Right forelimb (tissue), 1 donor: ENCODE measurements around the gene ABCB8.
"Not testable (repeated sequence)": the region's sequence is repeated elsewhere in the genome, so short reads cannot be mapped to it uniquely, and the experiment has no call there.

Experiments
- DNase-seq: peaks from one replicate; pipeline ENCODE4 v3.0.0-alpha.2; 2018

ABCB8 gene

DNA sequence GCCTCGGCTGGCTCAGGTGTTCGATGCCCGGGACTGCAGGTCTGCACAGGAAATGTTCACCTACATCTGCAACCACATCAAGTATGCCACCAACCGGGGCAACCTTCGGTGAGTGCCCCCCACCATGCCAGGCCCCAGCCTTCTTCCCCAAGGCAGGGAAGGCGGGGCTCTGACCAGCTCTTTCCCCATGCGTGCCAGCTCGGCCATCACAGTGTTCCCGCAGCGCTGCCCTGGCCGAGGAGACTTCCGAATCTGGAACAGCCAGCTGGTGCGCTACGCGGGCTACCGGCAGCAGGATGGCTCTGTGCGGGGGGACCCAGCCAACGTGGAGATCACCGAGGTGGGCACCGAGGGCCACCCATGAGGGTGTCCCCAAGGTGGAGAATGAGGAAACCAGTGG, 29.9 kb upstream of the ABCB8 start:
- no peak for DNase-seq

DNA sequence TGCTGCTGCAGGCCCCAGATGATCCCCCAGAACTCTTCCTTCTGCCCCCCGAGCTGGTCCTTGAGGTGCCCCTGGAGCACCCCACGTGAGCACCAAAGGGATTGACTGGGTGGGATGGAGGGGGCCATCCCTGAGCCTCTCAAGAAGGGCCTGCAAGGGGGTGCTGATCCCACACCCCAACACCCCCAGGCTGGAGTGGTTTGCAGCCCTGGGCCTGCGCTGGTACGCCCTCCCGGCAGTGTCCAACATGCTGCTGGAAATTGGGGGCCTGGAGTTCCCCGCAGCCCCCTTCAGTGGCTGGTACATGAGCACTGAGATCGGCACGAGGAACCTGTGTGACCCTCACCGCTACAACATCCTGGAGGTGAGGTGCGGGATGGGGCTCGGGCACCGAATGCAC, 29.2 kb upstream of the ABCB8 start:
- DNase-seq = no peak

DNA sequence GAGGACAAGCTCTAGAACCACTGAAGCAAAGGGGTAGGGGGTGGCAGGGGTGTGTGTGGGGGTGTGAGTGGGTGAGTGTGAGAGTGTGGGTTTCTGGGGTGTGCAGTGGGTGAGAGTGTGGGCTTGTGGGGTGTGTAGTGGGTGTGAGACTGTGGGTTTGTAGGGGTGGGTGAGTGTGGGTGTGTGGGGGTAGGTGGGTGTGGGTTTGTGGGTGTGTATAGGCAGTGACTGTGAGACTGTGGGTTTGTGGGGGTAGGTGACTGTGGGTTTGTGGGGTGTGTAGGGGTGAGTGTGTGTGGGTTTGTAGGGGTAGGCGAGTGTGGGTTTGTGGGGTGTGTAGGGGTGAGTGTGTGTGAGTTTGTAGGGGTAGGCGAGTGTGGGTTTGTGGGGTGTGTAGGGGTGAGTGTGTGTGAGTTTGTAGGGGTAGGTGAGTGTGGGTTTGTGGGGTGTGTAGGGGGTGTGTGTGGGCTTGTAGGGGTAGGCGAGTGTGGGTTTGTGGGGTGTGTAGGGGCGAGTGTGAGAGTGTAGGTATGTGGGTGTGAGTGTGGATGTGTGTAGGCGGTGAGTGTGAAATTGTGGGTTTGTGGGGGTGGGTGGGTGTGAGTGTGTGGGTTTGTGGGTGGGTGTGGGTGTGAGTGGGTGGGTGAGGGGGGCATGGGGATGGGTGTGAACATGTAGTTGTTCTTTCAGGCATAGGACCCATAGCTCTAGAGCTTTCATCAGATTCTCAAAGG, 28.6 kb upstream of the ABCB8 start:
- no peak for DNase-seq

DNA sequence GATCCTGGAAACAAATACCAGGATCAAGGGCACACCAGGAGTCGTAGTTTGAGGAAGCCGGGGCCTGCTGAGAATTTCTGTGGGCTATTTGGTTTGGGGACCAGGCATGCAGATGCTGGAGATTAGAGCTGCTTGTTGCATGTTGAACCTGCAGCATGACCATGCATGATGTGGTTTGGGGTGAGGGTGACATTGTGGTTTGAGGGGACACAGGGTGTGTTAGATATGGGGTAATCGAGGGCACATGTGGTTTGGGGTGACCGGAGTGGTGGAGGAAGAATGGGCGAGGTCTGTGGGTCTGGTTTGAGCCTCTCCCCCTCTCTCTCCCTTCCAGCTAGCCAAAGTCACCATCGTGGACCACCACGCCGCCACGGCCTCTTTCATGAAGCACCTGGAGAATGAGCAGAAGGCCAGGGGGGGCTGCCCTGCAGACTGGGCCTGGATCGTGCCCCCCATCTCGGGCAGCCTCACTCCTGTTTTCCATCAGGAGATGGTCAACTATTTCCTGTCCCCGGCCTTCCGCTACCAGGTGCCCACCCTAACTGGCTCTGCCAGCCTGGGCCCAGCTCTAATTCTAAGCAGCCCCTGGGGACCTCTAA, 27.3 kb upstream of the ABCB8 start:
- DNase-seq = no peak

DNA sequence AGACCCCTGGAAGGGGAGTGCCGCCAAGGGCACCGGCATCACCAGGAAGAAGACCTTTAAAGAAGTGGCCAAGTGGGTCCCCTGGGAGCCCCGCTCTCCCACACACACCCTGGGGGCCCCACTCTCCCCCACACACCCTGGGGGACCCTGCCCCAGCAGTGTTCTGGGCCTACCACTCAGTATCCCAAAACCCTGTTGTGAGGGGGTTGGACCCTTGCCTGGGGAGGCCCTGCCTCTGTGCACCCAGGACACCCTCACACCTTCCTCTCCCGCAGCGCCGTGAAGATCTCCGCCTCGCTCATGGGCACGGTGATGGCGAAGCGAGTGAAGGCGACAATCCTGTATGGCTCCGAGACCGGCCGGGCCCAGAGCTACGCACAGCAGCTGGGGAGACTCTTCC, 26.7 kb upstream of the ABCB8 start:
- DNase-seq = no peak

DNA sequence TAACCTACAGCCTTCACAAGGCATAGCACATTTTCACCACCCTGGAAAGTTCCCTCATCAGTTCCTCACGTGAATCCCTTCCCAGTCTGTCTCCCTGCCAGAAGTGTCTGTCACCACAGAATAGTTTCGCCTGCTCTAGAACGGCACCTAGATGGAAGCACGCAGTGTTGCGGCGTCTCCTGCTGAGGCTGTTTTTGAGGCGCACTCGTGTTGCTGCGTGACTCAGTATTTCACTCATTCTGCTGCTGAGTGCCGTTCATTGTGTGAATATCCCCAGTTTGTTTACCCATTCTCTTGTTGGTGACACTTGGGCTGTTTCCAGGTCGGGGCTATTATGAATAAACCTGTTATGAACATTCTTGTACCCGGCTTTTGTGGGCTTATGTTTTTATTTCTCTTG, 24.7 kb upstream of the ABCB8 start:
- DNase-seq = no peak

DNA sequence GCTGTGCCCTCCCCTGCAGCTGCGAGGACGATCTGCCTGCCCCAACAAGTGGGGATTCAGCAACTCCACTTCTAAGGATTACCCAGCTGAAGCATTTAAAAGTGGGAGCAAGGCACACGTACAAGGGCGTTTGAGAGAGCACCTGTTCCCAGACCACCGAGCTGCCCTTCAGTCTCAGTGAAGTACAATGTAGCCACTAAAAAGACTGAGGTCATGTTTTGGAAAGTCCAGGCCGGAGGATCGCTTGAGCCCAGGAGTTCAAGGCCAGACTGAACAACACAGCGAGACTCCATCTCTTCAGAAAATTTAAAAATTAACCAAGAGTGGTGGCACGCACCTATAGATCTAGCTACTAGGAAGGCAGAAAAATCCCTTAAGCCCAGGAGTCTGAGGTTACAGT, 22.7 kb upstream of the ABCB8 start:
- DNase-seq = no peak

DNA sequence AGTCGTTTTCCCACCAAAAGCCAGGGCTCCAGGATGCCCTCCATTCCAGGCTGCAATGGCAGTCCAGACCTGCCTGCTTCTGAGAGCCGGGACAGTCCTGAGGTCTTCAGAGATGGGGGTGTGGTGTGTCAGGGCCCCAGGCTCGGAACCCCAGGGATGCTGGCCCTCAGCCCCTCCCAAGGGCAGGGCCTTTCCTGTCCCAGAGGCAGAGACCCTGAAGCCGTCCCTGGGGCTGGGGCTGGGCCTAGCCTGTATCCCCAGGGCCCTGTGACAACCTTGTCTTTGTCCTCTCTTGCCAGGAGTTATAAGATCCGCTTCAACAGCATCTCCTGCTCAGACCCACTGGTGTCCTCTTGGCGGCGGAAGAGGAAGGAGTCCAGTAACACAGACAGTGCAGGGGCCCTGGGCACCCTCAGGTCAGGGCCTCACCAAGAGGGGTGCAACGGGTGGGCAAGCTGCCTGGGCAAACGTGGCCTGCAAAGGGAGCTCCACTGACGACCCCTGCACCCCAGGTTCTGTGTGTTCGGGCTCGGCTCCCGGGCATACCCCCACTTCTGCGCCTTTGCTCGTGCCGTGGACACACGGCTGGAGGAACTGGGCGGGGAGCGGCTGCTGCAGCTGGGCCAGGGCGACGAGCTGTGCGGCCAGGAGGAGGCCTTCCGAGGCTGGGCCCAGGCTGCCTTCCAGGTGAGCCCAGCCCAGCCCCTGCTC, 21.5 kb upstream of the ABCB8 start:
- no peak for DNase-seq

DNA sequence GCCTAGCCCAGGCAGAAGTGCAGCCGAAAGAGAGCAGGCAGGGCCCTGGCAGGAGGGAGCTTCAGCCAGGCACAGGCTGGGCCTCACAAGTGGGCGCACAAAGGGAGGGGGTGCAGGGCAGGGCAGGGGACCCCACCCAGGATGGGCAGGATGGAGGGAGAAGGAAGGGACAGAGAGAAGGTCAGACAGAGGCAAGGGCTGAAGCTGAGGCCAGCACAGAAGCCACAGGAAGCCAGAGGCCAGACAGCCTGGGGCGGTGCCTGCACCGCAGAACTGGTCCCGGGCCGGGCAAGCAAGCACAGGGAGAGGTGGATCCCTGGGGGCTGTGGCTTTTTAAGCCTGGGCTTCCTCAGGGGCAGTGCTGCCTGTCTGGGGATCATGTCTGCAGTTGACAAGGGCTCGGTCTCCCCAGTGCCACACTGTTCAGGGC, 20.8 kb upstream of the ABCB8 start:
- DNase-seq = no peak

DNA sequence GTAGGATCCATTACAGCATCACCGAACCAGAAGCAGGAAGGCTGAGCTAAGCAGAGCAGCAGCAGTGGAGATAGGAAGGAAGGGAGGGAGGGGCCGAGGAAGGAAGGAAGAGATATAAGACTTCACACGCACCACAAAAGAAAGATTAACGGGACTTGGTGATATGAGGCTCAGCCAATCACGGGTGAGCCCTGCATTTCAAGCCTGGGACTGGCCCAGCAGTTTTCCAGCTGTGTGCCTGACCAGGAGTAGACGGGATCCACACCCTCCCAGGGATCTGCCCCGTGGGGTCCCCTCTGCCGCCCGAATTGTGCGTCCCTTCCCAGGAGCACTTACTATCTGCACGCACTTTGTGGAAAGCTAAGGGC, 20.1 kb upstream of the ABCB8 start:
- DNase-seq = no peak

DNA sequence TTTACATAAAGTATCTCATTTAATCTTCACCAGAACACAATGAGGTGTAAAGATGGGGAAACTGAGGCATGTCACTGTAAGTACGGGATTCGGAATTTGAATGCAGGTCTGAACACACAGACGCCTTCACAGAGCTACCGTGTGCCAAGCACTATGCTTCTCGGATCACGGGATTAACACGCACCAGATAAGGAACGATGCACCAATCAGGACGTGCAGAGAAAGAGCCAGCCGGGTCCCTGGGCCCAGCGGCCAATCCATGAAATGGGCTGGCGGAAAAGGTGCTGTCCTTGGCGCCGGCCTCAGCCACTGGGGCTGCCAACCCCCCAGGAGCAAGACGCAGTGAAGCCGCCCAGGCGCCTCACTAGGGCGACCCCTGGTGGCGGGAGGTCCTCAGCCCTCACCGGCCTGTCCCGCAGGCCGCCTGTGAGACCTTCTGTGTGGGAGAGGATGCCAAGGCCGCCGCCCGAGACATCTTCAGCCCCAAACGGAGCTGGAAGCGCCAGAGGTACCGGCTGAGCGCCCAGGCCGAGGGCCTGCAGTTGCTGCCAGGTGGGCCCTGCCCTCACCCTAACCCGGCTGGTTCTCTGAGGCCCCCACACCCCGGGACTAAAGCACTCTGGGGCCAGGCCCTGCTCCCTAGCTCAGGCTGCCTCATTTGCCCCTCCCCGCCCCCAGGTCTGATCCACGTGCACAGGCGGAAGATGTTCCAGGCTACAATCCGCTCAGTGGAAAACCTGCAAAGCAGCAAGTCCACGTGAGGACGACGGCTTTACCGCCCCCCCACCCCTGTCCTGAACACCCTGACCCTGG, 19.5 kb upstream of the ABCB8 start:
- peak; percentile 74 for DNase-seq

DNA sequence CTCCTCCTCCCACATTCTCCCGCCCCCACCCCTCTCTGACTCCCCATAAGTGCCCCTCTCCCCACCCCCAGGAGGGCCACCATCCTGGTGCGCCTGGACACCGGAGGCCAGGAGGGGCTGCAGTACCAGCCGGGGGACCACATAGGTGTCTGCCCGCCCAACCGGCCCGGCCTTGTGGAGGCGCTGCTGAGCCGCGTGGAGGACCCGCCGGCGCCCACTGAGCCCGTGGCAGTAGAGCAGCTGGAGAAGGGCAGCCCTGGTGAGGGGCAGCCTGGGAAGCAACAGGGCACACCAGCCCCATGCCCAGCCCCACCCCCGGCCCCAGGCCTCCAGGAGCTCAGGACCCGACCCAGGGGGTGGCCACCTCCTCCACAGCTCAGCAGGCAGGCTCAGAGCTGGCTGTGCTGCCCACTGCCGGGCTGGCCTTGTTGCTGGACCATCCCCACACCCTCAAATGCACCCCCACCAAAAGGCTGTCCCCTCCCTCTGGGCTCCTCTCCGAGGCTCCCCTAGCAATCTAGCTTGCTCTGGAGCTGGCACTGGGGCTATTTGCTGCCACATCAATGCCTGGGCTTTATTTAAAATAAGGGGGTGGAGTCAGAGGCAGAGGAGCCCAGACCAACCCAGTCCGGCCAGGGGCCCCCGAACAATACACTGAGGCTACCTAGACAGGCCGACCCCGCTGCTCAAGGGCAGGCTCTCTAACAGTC, 18.8 kb upstream of the ABCB8 start:
- no peak for DNase-seq

DNA sequence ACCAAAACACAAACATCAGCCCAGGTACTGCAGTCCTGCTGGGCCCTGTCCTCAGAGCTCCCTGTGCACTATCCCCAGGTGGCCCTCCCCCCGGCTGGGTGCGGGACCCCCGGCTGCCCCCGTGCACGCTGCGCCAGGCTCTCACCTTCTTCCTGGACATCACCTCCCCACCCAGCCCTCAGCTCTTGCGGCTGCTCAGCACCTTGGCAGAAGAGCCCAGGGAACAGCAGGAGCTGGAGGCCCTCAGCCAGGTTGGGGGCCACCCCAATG, 18.3 kb upstream of the ABCB8 start:
- DNase-seq = no peak

DNA sequence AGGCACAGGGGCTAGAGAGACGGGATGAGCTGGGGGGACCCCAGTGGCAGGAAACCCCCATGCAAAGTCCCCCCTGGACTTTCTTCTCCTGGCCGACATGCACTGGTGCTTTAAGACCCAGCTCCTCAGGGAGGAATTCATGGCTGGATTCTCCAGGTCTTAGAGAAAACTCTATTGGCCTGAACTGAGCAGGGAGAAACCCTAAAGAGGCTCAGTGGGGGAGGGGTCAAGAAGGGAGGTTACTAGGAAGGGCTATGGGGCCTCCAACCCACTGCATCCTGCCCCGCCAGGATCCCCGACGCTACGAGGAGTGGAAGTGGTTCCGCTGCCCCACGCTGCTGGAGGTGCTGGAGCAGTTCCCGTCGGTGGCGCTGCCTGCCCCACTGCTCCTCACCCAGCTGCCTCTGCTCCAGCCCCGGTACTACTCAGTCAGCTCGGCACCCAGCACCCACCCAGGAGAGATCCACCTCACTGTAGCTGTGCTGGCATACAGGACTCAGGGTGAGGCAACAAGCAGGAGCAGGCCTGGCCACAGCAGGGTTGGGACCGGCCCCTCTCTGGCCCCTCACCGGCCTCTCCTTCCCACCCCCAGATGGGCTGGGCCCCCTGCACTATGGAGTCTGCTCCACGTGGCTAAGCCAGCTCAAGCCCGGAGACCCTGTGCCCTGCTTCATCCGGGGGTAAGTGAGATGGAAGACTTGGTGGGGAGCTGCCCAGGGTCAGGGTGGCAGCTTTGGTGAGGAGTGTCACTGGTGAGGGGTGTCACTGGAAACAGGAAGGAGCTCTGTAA, 17.7 kb upstream of the ABCB8 start:
- no peak for DNase-seq

DNA sequence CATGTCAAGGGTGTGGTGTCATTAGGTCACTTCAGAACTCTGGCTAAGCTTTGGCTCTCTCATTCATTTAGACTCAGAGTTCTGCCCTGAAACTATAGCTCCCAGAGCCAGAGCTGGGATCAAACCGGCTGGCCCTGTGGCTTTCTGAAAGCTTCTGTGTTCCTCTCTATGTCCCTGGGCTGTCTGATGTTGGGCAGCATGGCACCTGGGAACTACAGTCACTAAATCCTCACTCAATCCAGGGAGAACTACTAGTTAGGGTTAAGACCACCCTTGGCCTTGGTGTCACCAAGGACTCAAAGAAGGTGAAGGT, 17.2 kb upstream of the ABCB8 start:
- DNase-seq = no peak

DNA sequence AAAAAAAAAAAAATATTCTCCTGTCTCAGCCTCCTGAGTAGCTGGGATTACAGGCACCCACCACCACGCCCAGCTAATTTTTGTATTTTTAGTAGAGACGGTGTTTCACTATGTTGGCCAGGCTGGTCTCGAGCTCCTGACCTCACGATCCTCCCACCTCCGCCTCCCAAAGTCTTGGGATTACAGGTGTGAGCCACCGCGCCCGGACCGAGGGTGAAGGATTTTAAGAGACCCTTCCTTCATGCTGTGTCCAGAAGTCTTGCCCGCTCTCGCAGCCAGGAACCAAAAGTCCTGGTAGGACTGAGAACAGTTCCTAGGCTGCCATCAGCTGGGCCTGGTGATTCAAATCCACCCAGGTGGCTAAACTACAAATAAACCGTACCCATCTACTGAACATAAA, 16.6 kb upstream of the ABCB8 start:
- not testable (repeated sequence) for DNase-seq

DNA sequence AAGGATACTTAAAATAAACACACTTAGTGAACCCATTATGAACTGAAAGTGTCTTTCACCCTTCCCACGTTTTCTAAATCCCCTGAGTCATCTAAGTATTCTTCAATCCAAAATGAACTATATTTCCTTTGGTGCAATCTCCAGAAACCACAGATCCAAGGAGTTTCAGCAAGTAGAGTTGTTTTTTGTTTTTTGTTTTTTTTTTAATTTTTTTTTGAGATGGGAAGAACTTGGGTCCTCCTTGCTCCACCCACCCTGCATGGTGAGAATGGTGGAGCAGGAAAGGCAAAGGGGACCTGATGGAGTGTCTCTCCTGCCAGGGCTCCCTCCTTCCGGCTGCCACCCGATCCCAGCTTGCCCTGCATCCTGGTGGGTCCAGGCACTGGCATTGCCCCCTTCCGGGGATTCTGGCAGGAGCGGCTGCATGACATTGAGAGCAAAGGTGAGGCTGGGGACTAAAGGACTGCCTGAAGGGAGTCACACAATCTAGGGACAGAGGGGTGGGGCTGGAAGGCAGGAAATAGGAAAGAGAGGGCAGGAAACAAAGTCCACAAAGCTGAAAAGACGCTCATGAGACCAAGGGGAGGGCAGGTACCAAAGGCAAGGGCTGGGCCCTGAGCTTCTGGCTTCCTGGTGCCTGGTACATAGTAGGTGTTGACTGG, 16.1 kb upstream of the ABCB8 start:
- DNase-seq = no peak

DNA sequence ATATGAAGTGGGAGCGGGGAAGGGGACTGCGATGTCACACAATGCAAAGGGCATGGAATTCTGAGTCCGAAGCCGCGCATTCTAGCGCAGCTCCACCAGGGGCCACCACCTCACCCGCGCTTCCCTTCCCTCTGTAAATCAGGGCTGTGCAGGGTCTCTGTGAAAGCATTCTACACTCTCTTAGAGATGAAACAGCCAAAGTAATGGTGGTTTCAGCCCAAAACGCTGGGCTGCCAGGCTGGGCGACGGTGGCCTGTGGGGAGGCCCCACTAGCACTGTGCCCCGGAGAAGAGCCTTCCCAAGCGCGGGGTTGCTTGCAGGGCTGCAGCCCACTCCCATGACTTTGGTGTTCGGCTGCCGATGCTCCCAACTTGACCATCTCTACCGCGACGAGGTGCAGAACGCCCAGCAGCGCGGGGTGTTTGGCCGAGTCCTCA, 15.3 kb upstream of the ABCB8 start:
- no peak for DNase-seq

DNA sequence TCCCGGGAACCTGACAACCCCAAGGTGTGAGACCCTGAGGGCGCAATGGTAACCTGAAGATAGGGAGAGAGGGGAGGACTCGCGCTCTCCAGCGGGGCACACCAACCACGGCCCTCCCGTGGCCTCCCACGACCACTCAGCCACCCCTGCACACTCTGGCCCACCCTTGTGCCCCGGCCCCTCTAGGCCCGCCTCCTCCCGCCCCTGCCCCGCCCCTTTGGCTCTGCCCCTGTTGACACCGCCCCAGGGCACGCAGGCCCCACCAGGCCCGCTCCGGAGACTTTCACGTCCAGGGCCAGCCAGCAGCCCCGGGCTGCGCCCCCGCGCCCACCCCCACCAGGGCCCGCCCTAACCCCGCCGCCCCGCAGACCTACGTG, 14.9 kb upstream of the ABCB8 start:
- DNase-seq = no peak

DNA sequence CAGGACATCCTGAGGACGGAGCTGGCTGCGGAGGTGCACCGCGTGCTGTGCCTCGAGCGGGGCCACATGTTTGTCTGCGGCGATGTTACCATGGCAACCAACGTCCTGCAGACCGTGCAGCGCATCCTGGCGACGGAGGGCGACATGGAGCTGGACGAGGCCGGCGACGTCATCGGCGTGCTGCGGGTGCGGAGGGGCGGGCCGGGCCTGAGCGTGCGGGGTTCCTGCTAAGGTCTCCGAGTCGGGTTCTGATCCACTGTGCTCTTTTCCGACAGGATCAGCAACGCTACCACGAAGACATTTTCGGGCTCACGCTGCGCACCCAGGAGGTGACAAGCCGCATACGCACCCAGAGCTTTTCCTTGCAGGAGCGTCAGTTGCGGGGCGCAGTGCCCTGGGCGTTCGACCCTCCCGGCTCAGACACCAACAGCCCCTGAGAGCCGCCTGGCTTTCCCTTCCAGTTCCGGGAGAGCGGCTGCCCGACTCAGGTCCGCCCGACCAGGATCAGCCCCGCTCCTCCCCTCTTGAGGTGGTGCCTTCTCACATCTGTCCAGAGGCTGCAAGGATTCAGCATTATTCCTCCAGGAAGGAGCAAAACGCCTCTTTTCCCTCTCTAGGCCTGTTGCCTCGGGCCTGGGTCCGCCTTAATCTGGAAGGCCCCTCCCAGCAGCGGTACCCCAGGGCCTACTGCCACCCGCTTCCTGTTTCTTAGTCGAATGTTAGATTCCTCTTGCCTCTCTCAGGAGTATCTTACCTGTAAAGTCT, 14.3 kb upstream of the ABCB8 start:
- DNase-seq = peak; percentile 86

DNA sequence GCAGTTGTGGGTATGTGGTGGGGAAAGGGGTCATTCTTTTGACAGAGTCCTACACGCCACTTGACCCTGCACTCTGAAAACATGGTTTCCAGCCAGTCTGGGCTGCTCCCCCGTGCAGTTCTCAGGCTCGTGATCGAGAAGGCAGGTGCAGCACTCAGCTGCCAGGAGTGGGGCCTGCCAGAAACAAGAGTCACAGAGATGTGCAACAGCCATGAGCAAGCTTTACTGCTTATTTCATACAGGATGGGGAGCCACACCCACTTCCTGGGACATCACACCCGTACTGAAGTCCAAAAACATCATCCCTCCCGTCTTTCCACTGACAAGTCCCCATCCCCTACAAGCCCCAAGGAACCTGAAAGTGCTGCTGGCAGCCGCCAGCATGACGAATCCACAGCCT, 13.3 kb upstream of the ABCB8 start:
- DNase-seq = no peak
